K562 (cell line): ENCODE data around the gene TRAF3. TPM values are rescaled to one million over a fixed set of nuclear protein-coding genes. Genes with fewer than 3 reads are reported as not detected.
A peak's percentile ranks its signal among the peaks of the same experiment; 100 is the strongest.

Experiments used
- ATAC-seq: fragments of 200-7000 bp; cut with Tn5 transposase; 3 replicates; pipeline ENCODE4 v1.9.1; 2020; ENCODE audit warnings: moderate library complexity
- BruUV-seq: library from RNA; stranded (reverse); fragments of 400-500 nt; replicated peaks from 2 replicates; lab custom pipeline; 2021; lab: Mats Ljungman, UMichigan
- CTCF ChIA-PET: fragments of 300-600 bp; formaldehyde crosslinking; extraction: SDS; loops from one replicate; lab custom pipeline; 2021; ENCODE audit warnings: low intra/inter-chr PET ratio; lab: Yijun Ruan, JAX
- POLR2A ChIA-PET: fragments of 300-600, 350-650 bp; sonication (Branson Sonifier 250); formaldehyde crosslinking; extraction: SDS; loops from one replicate; lab custom pipeline; 2021; ENCODE audit warnings: antibody characterized with exemption, inconsistent platforms; lab: Yijun Ruan, JAX
- DNase-seq, 4 experiments: peaks; one replicate each; pipeline versions ENCODE4 v3.0.0 to v3.0.0-alpha.2; 2011 to 2018; ENCODE audit warnings: low spot score in 3 of 4, mixed read lengths in 3 of 4; ENCODE audit errors: extremely low read depth in 1 of 4
- FAIRE-seq: peaks from 2 replicates; lab custom pipeline; 2011; peaks lifted over from hg19 to GRCh38; lab: Jason Lieb, UNC
- H2AFZ ChIP-seq: 2 replicates; pipeline ENCODE4 v1.6.0; 2011; ENCODE audit warnings: low read depth, low read length, control low read depth, inconsistent platforms
- H3K27ac ChIP-seq: fragments of 200-600 bp; 3 replicates; pipeline ENCODE4 v1.8.0; 2011; ENCODE audit warnings: low read depth, mild to moderate bottlenecking, control low read depth, inconsistent platforms, low read length, moderate library complexity, mixed read lengths; ENCODE audit errors: extremely low read depth
- H3K27me3 ChIP-seq, 2 experiments: fragments of 300-600 bp in 1 of 2; 2 replicates in 1 of 2; 3 replicates in 1 of 2; pipeline versions ENCODE4 v1.6.0 to v1.8.0; 2011; ENCODE audit warnings: inconsistent platforms in 2 of 2, low read length in 2 of 2, mild to moderate bottlenecking in 1 of 2, mixed read lengths in 1 of 2, moderate library complexity in 1 of 2; ENCODE audit not compliant: control insufficient read depth in 2 of 2, insufficient read depth in 2 of 2
- H3K36me3 ChIP-seq: fragments of 300-600 bp; 3 replicates; pipeline ENCODE4 v1.8.0; 2011; ENCODE audit warnings: mild to moderate bottlenecking, low read length, inconsistent platforms; ENCODE audit not compliant: control insufficient read depth, insufficient read depth
- H3K4me1 ChIP-seq, 2 experiments: fragments of 200-600 bp in 1 of 2; replicated peaks in 1 of 2; 2 replicates in 1 of 2; 3 replicates in 1 of 2; pipeline versions ENCODE4 v1.5.1 to v1.8.0; 2011; ENCODE audit warnings: inconsistent platforms in 2 of 2, low read length in 2 of 2, mild to moderate bottlenecking in 1 of 2, mixed read lengths in 1 of 2, moderate library complexity in 1 of 2; ENCODE audit not compliant: control insufficient read depth in 2 of 2, insufficient read depth in 2 of 2
- H3K4me2 ChIP-seq: 2 replicates; pipeline ENCODE4 v1.6.1; 2011; ENCODE audit warnings: low read length, control low read depth, inconsistent platforms, mixed read lengths; ENCODE audit not compliant: insufficient read depth
- H3K4me3 ChIP-seq: fragments of 200-600 bp; sonication (generic), shearing (Covaris generic); 2 replicates; pipeline ENCODE4 v1.5.1; 2016; ENCODE audit warnings: control low read depth, inconsistent platforms
- H3K79me2 ChIP-seq: fragments of 200-600 bp; 3 replicates; pipeline ENCODE4 v1.8.0; 2011; ENCODE audit warnings: low read length, inconsistent platforms; ENCODE audit not compliant: control insufficient read depth, insufficient read depth
- H3K9ac ChIP-seq, 2 experiments: 2 replicates each; pipeline versions ENCODE4 v1.6.0 to v1.6.1; 2011; ENCODE audit warnings: low read depth in 2 of 2, low read length in 2 of 2, control low read depth in 1 of 2, inconsistent platforms in 1 of 2, mild to moderate bottlenecking in 1 of 2, mixed read lengths in 1 of 2; ENCODE audit not compliant: insufficient read depth in 1 of 2
- H3K9me1 ChIP-seq: one replicate; pipeline ENCODE4 v1.6.0; 2011; ENCODE audit warnings: inconsistent platforms, mild to moderate bottlenecking, low read length, moderate library complexity; ENCODE audit not compliant: control insufficient read depth, insufficient read depth
- H3K9me3 ChIP-seq: replicated peaks from 2 replicates; pipeline ENCODE4 v1.5.1; 2011; ENCODE audit warnings: low read depth, low read length, inconsistent platforms; ENCODE audit not compliant: control insufficient read depth, insufficient read depth
- H4K20me1 ChIP-seq: replicated peaks from 2 replicates; pipeline ENCODE4 v1.6.1; 2011; ENCODE audit warnings: low read length, inconsistent platforms, mixed read lengths; ENCODE audit not compliant: control insufficient read depth, insufficient read depth
- CBFA2T3 ChIP-seq: fragments of 450-650 bp; IDR thresholded peaks from 2 replicates; pipeline ENCODE4 v1.6.1; 2017
- PRDM10 ChIP-seq: fragments of 450-650 bp; IDR thresholded peaks from 2 replicates; pipeline ENCODE4 v1.6.1; 2018; ENCODE audit not compliant: partially characterized antibody
- ZBTB33 ChIP-seq: sonication (generic); formaldehyde crosslinking; IDR thresholded peaks from 2 replicates; pipeline ENCODE4 v1.8.1; 2023; ENCODE audit warnings: mild to moderate bottlenecking, missing genetic modification reagents
- ZNF79 ChIP-seq: fragments of 250-450 bp; sonication (Bioruptor Pico); IDR thresholded peaks from 2 replicates; pipeline ENCODE4 v1.4.0; 2020; ENCODE audit warnings: low read depth, mild to moderate bottlenecking, moderate library complexity
- WGBS: fragments of 100-300 bp; shearing (Covaris generic); methylation state at CpG from one replicate; pipeline ENCODE4 v1.1.6; 2016; ENCODE audit warnings: low coverage, mixed read lengths; ENCODE audit not compliant: insufficient coverage; ENCODE audit errors: missing lambda C conversion rate; 5-methylcytosine and 5-hydroxymethylcytosine counted together
- in situ Hi-C: fragments of 300-500 bp; cut with MboI; formaldehyde crosslinking; loops from 4 replicates; pipeline ENCODE4 v1.15.0; 2018; ENCODE audit warnings: inconsistent platforms, mixed read lengths
- intact Hi-C: fragments of 100-400 bp; cut with micrococcal nuclease; formaldehyde crosslinking; loops from 2 replicates; pipeline ENCODE4 v1.14.2; 2022
- polyA plus RNA-seq, 8 experiments: library from polyadenylated mRNA; depleted of rRNA in 4 of 8; stranded (reverse) in 5 of 8; unstranded in 3 of 8; fragments of >200 nt; fragmentation: Nextera tagmentation in 2 of 8; fragmentation: Illumina TruSeq in 1 of 8; extraction: Ambion mirVana in 2 of 8; extraction: Trizol in 1 of 8; gene quantifications; 2 replicates each; pipeline versions ENCODE4 v1.2.1 to v1.2.3, GENCODE V29; 2011 to 2014; ENCODE audit warnings: inconsistent platforms in 1 of 8, missing spikeins in 1 of 8
- total RNA-seq, 7 experiments: library from RNA; depleted of rRNA in 6 of 7; stranded (reverse); fragments of >200 nt in 6 of 7; fragmentation: Illumina TruSeq in 2 of 7; extraction: Trizol in 2 of 7; gene quantifications; 2 replicates each; pipeline versions ENCODE4 v1.2.1 to v1.2.3, GENCODE V29; 2011 to 2021; ENCODE audit warnings: low replicate concordance in 1 of 7

The TRAF3 gene
- total and polyA plus RNA-seq, 9 of the 15 experiments (the other 6 are each of a cell fraction or from before 2014, with no cell fraction given), result 0.52 to 21.3 (median 9.9) TPM

DNA sequence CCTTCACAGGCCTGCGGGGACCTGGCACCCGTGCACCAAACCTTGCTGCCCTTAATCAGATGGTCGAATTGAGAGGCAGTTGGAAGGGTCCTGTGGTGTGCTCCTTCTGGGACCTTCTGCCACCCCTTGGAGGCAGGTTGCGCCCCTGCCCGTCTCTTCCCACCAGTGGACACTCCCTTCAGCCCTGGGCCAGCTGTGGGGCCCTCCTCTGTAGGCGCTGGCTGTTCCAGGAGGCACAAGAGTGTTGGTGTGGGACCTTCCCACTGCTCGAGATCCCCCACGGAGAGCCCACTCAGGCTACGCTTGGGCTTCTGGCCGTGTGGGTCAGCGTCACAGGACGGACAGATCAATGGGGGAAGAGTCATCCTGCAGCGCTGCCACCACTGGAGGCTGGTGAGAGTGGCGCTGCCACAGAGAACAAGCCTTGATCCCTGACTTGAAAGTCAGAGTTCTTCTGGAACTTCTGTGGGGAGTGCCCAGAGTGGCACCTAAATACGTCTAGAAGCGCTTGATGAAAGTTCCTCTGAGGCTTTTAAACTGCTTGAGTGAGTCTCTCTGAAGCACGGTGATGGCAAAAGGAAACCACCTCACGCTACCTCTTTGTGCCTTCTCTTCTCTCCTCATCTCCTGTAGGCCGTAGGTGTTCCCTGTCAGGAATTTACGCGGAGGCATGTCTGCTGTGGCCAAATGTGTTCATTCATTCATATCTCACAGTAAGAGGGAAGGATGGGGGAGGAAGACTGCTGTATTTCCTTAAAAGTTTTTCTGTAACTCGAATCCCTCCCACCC, 48.3 kb downstream of the TRAF3 start (continued):
- no peak for TF ChIP-seq PRDM10

- CTCF ChIA-PET, result no interaction called here
- POLR2A ChIA-PET, result no interaction called here
- H3K4me3 ChIP-seq, result no peak overlapping the region
- intact Hi-C loops, result no loop called here
- BruUV-seq, result no TSS peak
- H3K36me3 ChIP-seq, result peaks cover 8% of the 10 kb centered on the region; the same call in 1 of the 3 replicates
- no peak overlapping the region for H3K27ac ChIP-seq
- H3K9ac ChIP-seq, result no peak overlapping the region
- no peaks in the 10 kb centered on the region for H3K27me3 ChIP-seq
- no peak for FAIRE-seq
- no peak overlapping the region for H3K4me2 ChIP-seq
- no peak overlapping the region for H2AFZ ChIP-seq
- no peak; the same call in 2 of the 3 replicates for ATAC-seq
- in situ Hi-C loops, result no loop called here
- no peaks in the 10 kb centered on the region for H3K9me1 ChIP-seq
- H3K79me2 ChIP-seq, result peaks cover 49% of the 10 kb centered on the region
- no peaks in the 10 kb centered on the region for H4K20me1 ChIP-seq
- WGBS, result 64% methylated on average over 9 of the region's 11 CpGs
- H3K9me3 ChIP-seq, result no peaks in the 10 kb centered on the region
- H3K4me1 ChIP-seq, result peaks cover 7 to 23% of the 10 kb centered on the region in 2 experiments; a peak in 3 of 5 replicates
- no peak for DNase-seq
- TF ChIP-seq ZNF79 (CRISPR knock-in tag) (no peak), CBFA2T3 (0 out of 2 replicates have a peak, but pooled peaks have one; percentile 13), ZBTB33 (CRISPR knock-in tag) (peak; percentile 59)
These were observed 48.9 kb downstream of the TRAF3 start for GRCh38 chr14:102826161-102826560.
